Activated naive CD8-positive, alpha-beta T cell treated with anti-CD3 and anti-CD28 coated beads, Interleukin-2, amount 50 U/mL, for 24 hours (primary cell): ENCODE measurements around the gene C1orf74.

ENCODE experiments used
- ATAC-seq: fragments of 150-1000 bp; cut with Tn5 transposase; one replicate; pipeline ENCODE4 v1.10.0; 2021
- DNase-seq: peaks from one replicate; pipeline ENCODE4 v3.0.0; 2021
- H3K27ac Mint-ChIP-seq: one replicate; pipeline ENCODE4 v1.8.0; 2021; ENCODE audit warnings: mild to moderate bottlenecking, mixed read lengths
- H3K27me3 Mint-ChIP-seq: one replicate; pipeline ENCODE4 v1.8.0; 2021; ENCODE audit warnings: mixed read lengths
- H3K36me3 Mint-ChIP-seq: one replicate; pipeline ENCODE4 v1.8.0; 2021; ENCODE audit warnings: low read depth, mixed read lengths
- H3K4me1 Mint-ChIP-seq: one replicate; pipeline ENCODE4 v1.8.0; 2021; ENCODE audit warnings: mixed read lengths
- H3K4me3 Mint-ChIP-seq: one replicate; pipeline ENCODE4 v1.8.0; 2021; ENCODE audit warnings: mild to moderate bottlenecking, moderate library complexity, mixed read lengths
- H3K9me3 Mint-ChIP-seq: one replicate; pipeline ENCODE4 v1.8.0; 2021; ENCODE audit warnings: mixed read lengths

The C1orf74 gene

DNA sequence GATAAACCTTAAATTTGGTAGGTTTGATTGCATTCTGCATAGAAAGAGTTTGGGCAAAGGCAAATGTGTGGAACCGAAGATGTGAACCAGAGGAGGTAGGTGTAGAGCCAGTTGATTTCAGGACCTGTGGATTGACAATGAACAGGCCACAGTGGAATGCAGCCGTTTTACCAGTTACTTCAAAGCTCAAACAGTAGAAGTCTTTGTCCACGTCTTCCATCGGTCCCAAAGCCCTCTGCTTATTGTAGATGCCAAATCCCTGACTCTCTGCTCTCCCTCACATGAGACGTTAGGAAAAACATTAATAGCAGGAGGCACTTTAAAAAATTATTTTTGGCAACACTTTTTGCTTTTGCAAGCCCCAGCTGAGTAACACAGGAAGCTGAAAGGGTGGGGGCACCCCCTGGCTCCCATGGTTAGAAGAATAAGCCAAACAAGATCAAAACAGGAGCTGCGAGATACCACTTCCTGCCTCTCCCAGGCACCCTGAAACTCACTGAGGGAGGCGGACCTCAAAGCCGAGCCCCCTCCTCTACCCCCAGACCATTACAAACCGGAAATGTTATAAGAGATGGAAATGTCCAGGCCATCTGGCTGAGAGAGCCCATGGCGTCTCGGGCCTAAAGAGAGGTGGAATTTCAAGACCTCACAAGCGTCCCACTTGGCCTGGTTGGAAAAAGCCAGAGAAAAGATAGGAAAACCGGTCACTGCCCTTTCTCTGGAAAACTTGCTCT is 15.0 kb downstream of the C1orf74 start:
- no peaks in the 10 kb centered on the region for H3K9me3 Mint-ChIP-seq
- no peaks in the 10 kb centered on the region for H3K27me3 Mint-ChIP-seq
- peaks cover 46% of the 10 kb centered on the region for H3K36me3 Mint-ChIP-seq
- ATAC-seq: peak; percentile 75
- no peak overlapping the region for H3K4me3 Mint-ChIP-seq
- H3K27ac Mint-ChIP-seq: no peak overlapping the region
- DNase-seq: peak; percentile 76
- H3K4me1 Mint-ChIP-seq: peaks cover 43% of the 10 kb centered on the region

- H3K36me3 Mint-ChIP-seq: peaks cover 50% of the 10 kb centered on the region
- DNase-seq: peak; percentile 81
- no peaks in the 10 kb centered on the region for H3K9me3 Mint-ChIP-seq
- peaks cover 51% of the 10 kb centered on the region for H3K4me1 Mint-ChIP-seq
- H3K27me3 Mint-ChIP-seq: no peaks in the 10 kb centered on the region
- ATAC-seq: peak; percentile 84
- no peak overlapping the region for H3K4me3 Mint-ChIP-seq
- H3K27ac Mint-ChIP-seq: no peak overlapping the region
Observed at GRCh38 chr1:209768354-209768774, 16.0 kb downstream of the C1orf74 start.

DNA sequence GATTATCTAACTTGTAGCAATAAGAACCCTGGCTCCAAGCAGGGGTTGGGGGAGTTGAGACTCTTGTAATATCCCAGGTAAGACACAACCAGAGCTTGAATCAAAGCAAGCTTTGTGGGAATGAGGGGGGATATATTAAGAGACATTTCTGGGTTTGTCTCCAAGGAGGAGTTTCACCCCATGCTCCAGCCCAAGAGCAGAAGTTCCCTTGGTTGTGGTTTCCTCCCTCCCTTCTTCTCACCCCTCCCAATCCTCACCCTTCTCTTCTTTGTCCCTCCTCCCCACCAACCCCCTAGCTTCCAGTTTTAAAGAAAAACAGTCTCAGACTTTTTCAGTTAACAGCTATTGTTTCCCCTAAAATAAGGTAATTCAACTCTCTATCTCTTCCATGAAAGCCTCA is 16.7 kb downstream of the C1orf74 start:
- H3K36me3 Mint-ChIP-seq: peaks cover 56% of the 10 kb centered on the region
- no peaks in the 10 kb centered on the region for H3K27me3 Mint-ChIP-seq
- ATAC-seq: no peak
- H3K27ac Mint-ChIP-seq: no peak overlapping the region
- H3K4me1 Mint-ChIP-seq: peaks cover 57% of the 10 kb centered on the region
- DNase-seq: no peak
- no peaks in the 10 kb centered on the region for H3K9me3 Mint-ChIP-seq
- no peak overlapping the region for H3K4me3 Mint-ChIP-seq

DNA sequence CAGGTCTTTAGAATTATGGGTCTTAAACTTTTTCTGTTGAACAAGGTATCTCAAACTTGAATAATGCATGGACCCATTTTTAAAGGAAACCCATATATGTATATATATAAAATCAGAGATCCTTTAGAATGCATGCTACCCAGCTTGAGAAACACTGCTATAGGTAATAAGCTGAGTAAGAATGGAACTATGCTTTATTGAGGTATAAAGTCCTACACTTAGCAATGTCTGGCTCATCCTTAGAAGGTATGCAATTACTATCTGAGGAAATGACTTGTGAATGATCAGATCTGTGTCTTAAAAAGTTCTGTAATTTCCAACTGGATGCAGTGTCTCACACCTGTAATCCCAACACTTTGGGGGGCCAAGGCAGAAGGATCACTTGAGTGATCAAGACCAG is 17.3 kb downstream of the C1orf74 start:
- Mint-ChIP-seq H3K27me3 (no peaks in the 10 kb centered on the region), H3K36me3 (peaks cover 62% of the 10 kb centered on the region), H3K4me3 (peak overlapping the region; percentile 52), H3K9me3 (no peaks in the 10 kb centered on the region), H3K4me1 (peaks cover 63% of the 10 kb centered on the region), H3K27ac (no peak overlapping the region)
- ATAC-seq (no peak), DNase-seq (no peak)

GRCh38 chr1:209766051-209766450 is 18.3 kb downstream of the C1orf74 start:
- Mint-ChIP-seq H3K9me3 (no peaks in the 10 kb centered on the region), H3K4me1 (peaks cover 72% of the 10 kb centered on the region), H3K27me3 (no peaks in the 10 kb centered on the region), H3K27ac (peak overlapping the region; percentile 79), H3K4me3 (peak overlapping the region; percentile 52), H3K36me3 (peaks cover 73% of the 10 kb centered on the region)
- no peak for DNase-seq
- no peak for ATAC-seq

- Mint-ChIP-seq H3K9me3 (no peaks in the 10 kb centered on the region), H3K27ac (peak overlapping the region; percentile 62), H3K27me3 (no peaks in the 10 kb centered on the region), H3K4me1 (peaks cover 74% of the 10 kb centered on the region), H3K4me3 (peak overlapping the region; percentile 4), H3K36me3 (peaks cover 93% of the 10 kb centered on the region)
- ATAC-seq: no peak
- no peak for DNase-seq
Observed at GRCh38 chr1:209761011-209761635, 23.2 kb downstream of the C1orf74 start.

DNA sequence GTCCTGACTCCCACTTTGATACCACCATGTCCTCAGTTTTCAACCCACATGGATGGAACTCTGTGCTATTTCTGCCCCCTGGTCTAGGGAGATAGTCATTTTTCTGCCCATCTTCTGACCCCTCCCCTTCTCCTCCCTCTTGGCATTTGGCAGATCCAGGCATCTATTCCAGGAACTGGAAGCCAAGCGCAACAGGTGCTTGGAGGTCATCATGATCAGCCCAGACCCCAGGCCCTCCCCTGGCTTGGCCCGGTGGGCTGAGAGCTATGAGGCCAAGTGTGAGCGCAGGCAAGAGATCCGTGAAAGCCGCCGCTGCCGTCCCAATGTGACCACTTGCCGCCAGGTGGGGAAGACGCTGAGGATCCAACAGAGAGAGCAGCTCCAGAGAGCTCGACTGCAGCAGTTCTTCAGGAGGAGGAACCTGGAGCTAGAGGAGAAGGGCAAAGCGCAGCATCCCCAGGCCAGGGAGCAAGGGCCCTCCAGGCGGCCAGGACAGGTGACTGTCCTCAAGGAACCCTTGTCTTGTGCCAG is 24.5 kb downstream of the C1orf74 start:
- Mint-ChIP-seq H3K9me3 (no peaks in the 10 kb centered on the region), H3K36me3 (peaks cover 86% of the 10 kb centered on the region), H3K27ac (peak overlapping the region; percentile 96), H3K4me3 (peak overlapping the region; percentile 54), H3K4me1 (peaks cover 74% of the 10 kb centered on the region), H3K27me3 (no peaks in the 10 kb centered on the region)
- DNase-seq (no peak), ATAC-seq (no peak)

DNA sequence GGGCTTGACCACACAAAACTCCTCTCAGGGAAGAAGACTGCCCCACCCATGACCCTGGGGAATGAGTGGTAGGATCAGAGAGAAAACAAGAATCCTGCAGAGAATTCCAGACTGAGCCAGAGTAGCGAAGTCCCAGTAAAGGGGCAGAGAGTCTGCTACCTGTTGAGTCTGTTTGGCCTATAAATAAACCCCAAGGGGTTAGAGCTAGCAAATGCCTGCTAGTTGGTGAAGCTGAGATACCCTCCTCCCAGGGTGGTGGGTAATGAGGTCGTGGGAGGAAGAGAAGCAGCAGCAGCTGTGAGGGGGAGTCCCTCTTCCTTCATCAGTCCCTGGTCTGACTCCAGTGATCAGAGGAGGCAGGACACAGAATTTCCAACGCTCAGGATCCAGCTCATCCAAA is 26.0 kb downstream of the C1orf74 start:
- no peak for ATAC-seq
- peaks cover 74% of the 10 kb centered on the region for H3K36me3 Mint-ChIP-seq
- no peak for DNase-seq

GRCh38 chr1:209756615-209757445 is 27.5 kb downstream of the C1orf74 start:
- H3K9me3 Mint-ChIP-seq: no peaks in the 10 kb centered on the region
- peak overlapping the region; percentile 96 for H3K4me3 Mint-ChIP-seq
- H3K27ac Mint-ChIP-seq: peak overlapping the region; percentile 96
- peaks cover 58% of the 10 kb centered on the region for H3K36me3 Mint-ChIP-seq
- ATAC-seq (peak; percentile 33), DNase-seq (peak; percentile 44)
- no peaks in the 10 kb centered on the region for H3K27me3 Mint-ChIP-seq
- H3K4me1 Mint-ChIP-seq: peaks cover 78% of the 10 kb centered on the region

More for the DNA sequence above, 26.0 kb downstream of the C1orf74 start:
- peak overlapping the region; percentile 96 for H3K4me3 Mint-ChIP-seq
- peak overlapping the region; percentile 96 for H3K27ac Mint-ChIP-seq
- H3K4me1 Mint-ChIP-seq: peaks cover 78% of the 10 kb centered on the region
- no peaks in the 10 kb centered on the region for H3K9me3 Mint-ChIP-seq
- H3K27me3 Mint-ChIP-seq: no peaks in the 10 kb centered on the region

GRCh38 chr1:209755926-209756614 is 28.3 kb downstream of the C1orf74 start, which contains the start of gene TRAF3IP3:
Gene TRAF3IP3, plus strand, starts transcription at chr1:209756053. Its CDS starts 3,987 bp downstream, at chr1:209760040.
- no peaks in the 10 kb centered on the region for H3K27me3 Mint-ChIP-seq
- DNase-seq (peak; percentile 81), ATAC-seq (peak; percentile 84)
- H3K4me3 Mint-ChIP-seq: peak within 1 kb of the TSS; percentile 96
- H3K4me1 Mint-ChIP-seq: peaks cover 79% of the 10 kb centered on the region
- H3K9me3 Mint-ChIP-seq: no peaks in the 10 kb centered on the region
- peak within 1 kb of the TSS; percentile 96 for H3K27ac Mint-ChIP-seq
- peaks cover 51% of the 10 kb centered on the region for H3K36me3 Mint-ChIP-seq

DNA sequence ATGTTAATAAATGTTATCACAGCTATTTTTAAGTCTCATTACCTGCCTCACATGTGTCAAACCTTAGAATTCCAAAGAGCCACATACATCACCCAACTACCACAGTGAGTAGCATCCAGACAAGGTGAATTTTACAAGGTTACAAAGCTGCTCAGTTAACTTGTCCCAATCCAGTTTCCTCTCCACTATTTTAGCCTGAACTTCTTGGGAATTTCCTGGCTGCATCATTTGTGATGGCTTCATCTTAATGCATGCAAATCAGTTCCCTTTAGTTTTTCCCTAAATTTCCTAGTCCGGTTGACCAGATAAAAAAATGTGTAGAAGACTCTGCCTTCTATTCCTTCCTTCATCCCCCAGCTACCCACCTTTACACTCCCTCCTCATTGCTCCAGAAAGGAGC is 29.1 kb downstream of the C1orf74 start:
- peaks cover 44% of the 10 kb centered on the region for H3K36me3 Mint-ChIP-seq
- H3K4me3 Mint-ChIP-seq: peak overlapping the region; percentile 96
- H3K4me1 Mint-ChIP-seq: peaks cover 80% of the 10 kb centered on the region
- no peaks in the 10 kb centered on the region for H3K9me3 Mint-ChIP-seq
- no peaks in the 10 kb centered on the region for H3K27me3 Mint-ChIP-seq
- DNase-seq (no peak), ATAC-seq (no peak)
- H3K27ac Mint-ChIP-seq: peak overlapping the region; percentile 96

- peak overlapping the region; percentile 51 for H3K4me3 Mint-ChIP-seq
- H3K36me3 Mint-ChIP-seq: peaks cover 20% of the 10 kb centered on the region
- no peak for ATAC-seq
- no peaks in the 10 kb centered on the region for H3K27me3 Mint-ChIP-seq
- DNase-seq: no peak
- H3K4me1 Mint-ChIP-seq: peaks cover 75% of the 10 kb centered on the region
- H3K27ac Mint-ChIP-seq: peak overlapping the region; percentile 96
- no peaks in the 10 kb centered on the region for H3K9me3 Mint-ChIP-seq
Observed at GRCh38 chr1:209752890-209753289, 31.5 kb downstream of the C1orf74 start.

DNA sequence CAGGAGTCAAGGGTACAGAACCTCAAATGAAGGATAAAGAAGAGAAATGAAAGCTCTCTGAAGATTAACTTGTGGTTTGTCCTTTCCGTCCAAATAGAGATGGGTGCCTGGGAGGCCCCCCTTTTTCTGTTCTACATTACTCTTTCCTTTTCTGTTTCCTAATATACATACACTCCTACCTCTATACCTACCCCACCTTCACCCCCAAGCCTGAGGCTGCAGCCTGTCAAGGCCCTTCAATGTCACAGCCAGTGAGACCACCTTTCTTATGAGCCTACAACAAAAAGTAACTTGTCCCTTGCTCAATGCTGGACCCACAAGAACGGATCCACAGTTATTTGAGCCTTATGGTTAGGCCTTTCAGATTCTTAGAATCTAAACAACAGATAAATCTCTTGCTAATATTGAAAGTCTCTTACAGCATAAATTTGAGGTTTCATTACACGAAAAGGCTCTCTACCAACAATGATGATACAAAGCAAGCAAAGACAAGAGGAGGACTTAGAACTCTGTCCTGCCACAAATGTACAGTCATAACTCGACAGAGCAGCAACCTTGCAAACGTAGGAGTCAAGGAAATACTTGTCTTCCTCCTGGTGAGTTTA is 32.6 kb downstream of the C1orf74 start:
- peak overlapping the region; percentile 51 for H3K4me3 Mint-ChIP-seq
- peaks cover 86% of the 10 kb centered on the region for H3K4me1 Mint-ChIP-seq
- peak overlapping the region; percentile 96 for H3K27ac Mint-ChIP-seq
- no peaks in the 10 kb centered on the region for H3K9me3 Mint-ChIP-seq
- DNase-seq (peak; percentile 38), ATAC-seq (peak; percentile 47)
- H3K36me3 Mint-ChIP-seq: peaks cover 9% of the 10 kb centered on the region
- no peaks in the 10 kb centered on the region for H3K27me3 Mint-ChIP-seq
